HCT116 (cell line): ENCODE data around the gene TMEM178B. TPM values are rescaled to one million over a fixed set of nuclear protein-coding genes. Genes with fewer than 3 reads are reported as not detected.

Experiments used
- ATAC-seq: fragments of 200-7000 bp; cut with Tn5 transposase; 2 replicates; pipeline ENCODE4 v1.9.1; 2020; ENCODE audit warnings: mild to moderate bottlenecking, moderate library complexity
- BruUV-seq: library from RNA; stranded (reverse); fragments of 400-500 nt; replicated peaks from 2 replicates; lab custom pipeline; 2021; lab: Mats Ljungman, UMichigan
- CTCF ChIA-PET: fragments of 300-600 bp; sonication (Branson Sonifier 250); formaldehyde crosslinking; loops from one replicate; lab custom pipeline; 2021; ENCODE audit warnings: antibody characterized with exemption; lab: Charles Lee
- POLR2A ChIA-PET: fragments of 300-600, 350-600 bp; sonication (Branson Sonifier 250); formaldehyde crosslinking; loops from one replicate; lab custom pipeline; 2021; ENCODE audit warnings: antibody characterized with exemption; lab: Charles Lee
- RAD21 ChIA-PET, 2 experiments: fragments of 300-600 bp; sonication (Branson Sonifier 250); formaldehyde crosslinking; loops; one replicate each; lab custom pipeline; 2023; ENCODE audit warnings: low total read pairs in 2 of 2; ENCODE audit not compliant: uncharacterized antibody in 2 of 2, unreplicated experiment in 2 of 2, low non-redundant PET in 1 of 2; lab: Charles Lee
- DNase-seq: peaks from one replicate; pipeline ENCODE4 v3.0.0-alpha.2; 2010; ENCODE audit warnings: low read depth, low spot score
- H2AFZ ChIP-seq: fragments of 200-600 bp; shearing (Covaris generic), sonication (generic); 2 replicates; pipeline ENCODE4 v1.6.1; 2017; ENCODE audit warnings: low read depth, mixed run types, mixed read lengths, antibody characterized with exemption, low read length; ENCODE audit not compliant: poor library complexity, severe bottlenecking
- H3K27ac ChIP-seq: 2 replicates; pipeline ENCODE4 v1.5.1; 2012; ENCODE audit warnings: low read depth, low read length
- H3K27me3 ChIP-seq: fragments of 200-600 bp; sonication (generic); 2 replicates; pipeline ENCODE4 v1.6.1; 2016; ENCODE audit warnings: mixed run types, low read length, mixed read lengths; ENCODE audit not compliant: insufficient read depth
- H3K36me3 ChIP-seq, 2 experiments: fragments of 200-500 bp in 1 of 2; fragments of 200-600 bp in 1 of 2; sonication (Bioruptor generic) in 1 of 2; sonication (generic) in 1 of 2; 2 replicates each; pipeline versions ENCODE4 v1.5.1 to v1.6.1; 2014 to 2016; ENCODE audit warnings: low read length in 2 of 2, inconsistent platforms in 1 of 2, mixed read lengths in 1 of 2, mixed run types in 1 of 2; ENCODE audit not compliant: insufficient read depth in 2 of 2, control insufficient read depth in 1 of 2
- H3K4me1 ChIP-seq, 2 experiments: fragments of 200-600 bp in 1 of 2; sonication (generic) in 1 of 2; 2 replicates each; pipeline versions ENCODE4 v1.5.1 to v1.6.1; 2012 to 2017; ENCODE audit warnings: low read length in 2 of 2, inconsistent platforms in 1 of 2, mild to moderate bottlenecking in 1 of 2, mixed read lengths in 1 of 2, mixed run types in 1 of 2, moderate library complexity in 1 of 2; ENCODE audit not compliant: insufficient read depth in 2 of 2, control insufficient read depth in 1 of 2
- H3K4me2 ChIP-seq: fragments of 200-600 bp; sonication (generic); 2 replicates; pipeline ENCODE4 v1.6.1; 2017; ENCODE audit warnings: mixed run types, low read length, mixed read lengths
- H3K4me3 ChIP-seq, 2 experiments: fragments of 200-600 bp in 1 of 2; sonication (generic) in 1 of 2; replicated peaks in 1 of 2; 2 replicates each; pipeline ENCODE4 v1.5.1; 2011 to 2016; ENCODE audit warnings: low read length in 2 of 2, control low read depth in 1 of 2, low read depth in 1 of 2, mild to moderate bottlenecking in 1 of 2, mixed read lengths in 1 of 2, mixed run types in 1 of 2
- H3K79me2 ChIP-seq: fragments of 200-600 bp; sonication (generic); 2 replicates; pipeline ENCODE4 v1.6.1; 2017; ENCODE audit warnings: mild to moderate bottlenecking, mixed run types, low read length, moderate library complexity, mixed read lengths; ENCODE audit not compliant: insufficient read depth
- H3K9ac ChIP-seq: fragments of 200-600 bp; sonication (generic); 2 replicates; pipeline ENCODE4 v1.6.1; 2016; ENCODE audit warnings: low read length, mixed read lengths
- H3K9me2 ChIP-seq: fragments of 200-600 bp; sonication (generic), shearing (Covaris generic); 2 replicates; pipeline ENCODE4 v1.6.1; 2017; ENCODE audit warnings: mixed run types, mild to moderate bottlenecking, moderate library complexity; ENCODE audit not compliant: insufficient read depth
- H3K9me3 ChIP-seq, 2 experiments: fragments of 200-500 bp in 1 of 2; fragments of 200-600 bp in 1 of 2; sonication (Bioruptor generic) in 1 of 2; sonication (generic) in 1 of 2; 2 replicates each; pipeline ENCODE4 v1.6.1; 2014 to 2017; ENCODE audit warnings: low read length in 2 of 2, mixed read lengths in 2 of 2, inconsistent platforms in 1 of 2, low read depth in 1 of 2, mild to moderate bottlenecking in 1 of 2, mixed run types in 1 of 2, moderate library complexity in 1 of 2; ENCODE audit not compliant: control insufficient read depth in 1 of 2, insufficient read depth in 1 of 2
- H4K20me1 ChIP-seq: fragments of 200-600 bp; sonication (generic), shearing (Covaris generic); 2 replicates; pipeline ENCODE4 v1.6.1; 2017; ENCODE audit warnings: mixed run types, mild to moderate bottlenecking, moderate library complexity; ENCODE audit not compliant: insufficient read depth
- CBX3 ChIP-seq: IDR thresholded peaks from 2 replicates; pipeline ENCODE4 v1.6.1; 2012; ENCODE audit warnings: low read depth
- EGR1 ChIP-seq: IDR thresholded peaks from 2 replicates; pipeline ENCODE4 v1.6.1; 2012; ENCODE audit warnings: low read depth
- ELF1 ChIP-seq: IDR thresholded peaks from 2 replicates; pipeline ENCODE4 v1.6.1; 2012; ENCODE audit warnings: low read depth, borderline replicate concordance
- EZH2 ChIP-seq: fragments of 200-600 bp; sonication (generic); IDR thresholded peaks from 2 replicates; pipeline ENCODE4 v1.6.1; 2017; ENCODE audit warnings: antibody characterized with exemption, mixed run types
- FOSL1 ChIP-seq: IDR thresholded peaks from 2 replicates; pipeline ENCODE4 v1.6.1; 2012; ENCODE audit warnings: low read depth
- JUND ChIP-seq: IDR thresholded peaks from 2 replicates; pipeline ENCODE4 v1.6.1; 2012
- RAD21 ChIP-seq: IDR thresholded peaks from 2 replicates; pipeline ENCODE4 v1.6.1; 2012; ENCODE audit warnings: low read depth, mild to moderate bottlenecking
- SP1 ChIP-seq: IDR thresholded peaks from 2 replicates; pipeline ENCODE4 v1.6.1; 2012; ENCODE audit warnings: low read depth
- TCF7L2 ChIP-seq: IDR thresholded peaks from 2 replicates; pipeline ENCODE4 v1.7.0; 2011; ENCODE audit warnings: borderline replicate concordance, inconsistent platforms; ENCODE audit not compliant: insufficient read depth, insufficient read length; ENCODE audit errors: extremely low read depth
- YY1 ChIP-seq: IDR thresholded peaks from 2 replicates; pipeline ENCODE4 v1.6.1; 2011; ENCODE audit warnings: low read length, low read depth, moderate library complexity, mild to moderate bottlenecking; ENCODE audit not compliant: insufficient replicate concordance; ENCODE audit errors: extremely low read depth
- ZNF274 ChIP-seq: fragments of 200-500 bp; sonication (Bioruptor generic); IDR thresholded peaks from 2 replicates; pipeline ENCODE4 v1.6.1; 2014; ENCODE audit warnings: mild to moderate bottlenecking, low read depth, low read length, inconsistent platforms
- intact Hi-C: fragments of 100-400 bp; cut with micrococcal nuclease; formaldehyde crosslinking; loops from 2 replicates; pipeline ENCODE4 v1.10.0; 2022
- total RNA-seq: library from RNA; stranded (reverse); gene quantifications from one replicate; pipeline ENCODE4 v1.2.1, GENCODE V29; 2021; ENCODE audit not compliant: unreplicated experiment
- TF ChIP-seq, protein P1 (sequence below): IDR thresholded peaks from 2 replicates; pipeline ENCODE4 v1.6.1; 2012
- TF ChIP-seq, protein P2 (sequence below): IDR thresholded peaks from 2 replicates; pipeline ENCODE4 v1.6.1; 2012; ENCODE audit warnings: low read depth
- TF ChIP-seq, protein P3 (sequence below), 3 experiments: fragments of 200-600 bp in 1 of 3; sonication (generic) in 1 of 3; IDR thresholded peaks in 2 of 3; conservative IDR thresholded peaks in 1 of 3; 2 replicates each; pipeline ENCODE4 v1.5.1; 2012 to 2017; ENCODE audit warnings: low read depth in 2 of 3, low read length in 2 of 3, antibody characterized with exemption in 1 of 3, borderline replicate concordance in 1 of 3, control low read depth in 1 of 3, mild to moderate bottlenecking in 1 of 3, mixed read lengths in 1 of 3, mixed run types in 1 of 3, moderate library complexity in 1 of 3; ENCODE audit not compliant: insufficient read depth in 1 of 3

Gene TMEM178B
- total RNA-seq, 1 experiment from 2014 or later: 0.02 TPM

DNA sequence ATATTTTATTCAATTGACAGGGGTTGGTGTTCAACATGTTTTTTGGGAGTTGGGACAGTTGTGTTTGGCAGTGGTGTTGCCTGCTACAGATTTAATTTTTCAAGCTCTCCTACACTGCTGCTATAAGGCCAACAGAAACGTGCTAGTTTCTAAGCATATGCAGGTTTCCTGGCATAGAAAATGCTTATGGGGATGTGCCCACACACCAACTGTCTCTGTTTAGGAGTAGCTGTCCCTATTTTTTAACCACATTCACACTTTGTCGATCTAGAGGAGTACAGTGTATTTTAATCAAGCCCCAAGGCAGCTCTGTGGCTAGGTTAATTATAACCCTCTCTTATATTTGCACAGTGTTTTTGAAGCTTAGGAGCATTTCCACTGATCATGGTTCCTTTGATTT, 28.6 kb downstream of the TMEM178B start (continued):
- TF ChIP-seq ELF1 (no peak), JUND (no peak), YY1 (no peak), FOSL1 (no peak), ZNF274 (no peak)
- TF ChIP-seq, protein P1, sequence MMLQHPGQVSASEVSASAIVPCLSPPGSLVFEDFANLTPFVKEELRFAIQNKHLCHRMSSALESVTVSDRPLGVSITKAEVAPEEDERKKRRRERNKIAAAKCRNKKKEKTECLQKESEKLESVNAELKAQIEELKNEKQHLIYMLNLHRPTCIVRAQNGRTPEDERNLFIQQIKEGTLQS: no peak

DNA sequence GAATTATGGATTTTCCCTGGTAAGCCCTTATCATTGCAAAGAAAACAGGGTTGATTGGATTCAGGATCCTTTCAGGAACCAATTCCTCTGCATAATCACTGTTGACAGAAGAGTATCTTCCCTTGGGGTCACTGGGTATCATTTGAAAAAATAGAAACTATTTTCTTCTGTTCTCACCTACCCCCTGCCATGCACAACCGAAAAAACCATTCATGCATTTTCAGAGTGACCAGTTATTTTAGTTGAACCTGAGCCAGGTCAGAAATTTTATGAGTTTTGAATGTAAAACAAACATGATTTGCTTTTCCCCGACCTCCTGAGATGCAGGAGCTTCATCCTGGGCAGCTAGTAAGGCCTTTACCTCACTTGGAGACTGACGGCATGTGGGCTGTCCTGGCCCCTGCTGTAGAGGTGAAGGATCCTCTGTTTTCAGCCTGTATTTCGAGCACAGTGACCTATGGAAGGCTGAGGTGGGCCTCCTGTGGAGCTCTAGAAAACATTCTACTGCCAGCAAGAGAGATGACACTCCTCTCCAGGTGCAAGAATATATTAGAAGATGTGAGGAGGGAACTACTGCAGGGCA, 30.1 kb downstream of the TMEM178B start:
- ChIA-PET POLR2A (no interaction called here), CTCF (no interaction called here), RAD21 (no interaction called here)
- TF ChIP-seq EGR1 (no peak), CBX3 (no peak), ELF1 (no peak), TCF7L2 (no peak), RAD21 (no peak), EZH2 (no peak), SP1 (no peak)
- TF ChIP-seq, protein P2, sequence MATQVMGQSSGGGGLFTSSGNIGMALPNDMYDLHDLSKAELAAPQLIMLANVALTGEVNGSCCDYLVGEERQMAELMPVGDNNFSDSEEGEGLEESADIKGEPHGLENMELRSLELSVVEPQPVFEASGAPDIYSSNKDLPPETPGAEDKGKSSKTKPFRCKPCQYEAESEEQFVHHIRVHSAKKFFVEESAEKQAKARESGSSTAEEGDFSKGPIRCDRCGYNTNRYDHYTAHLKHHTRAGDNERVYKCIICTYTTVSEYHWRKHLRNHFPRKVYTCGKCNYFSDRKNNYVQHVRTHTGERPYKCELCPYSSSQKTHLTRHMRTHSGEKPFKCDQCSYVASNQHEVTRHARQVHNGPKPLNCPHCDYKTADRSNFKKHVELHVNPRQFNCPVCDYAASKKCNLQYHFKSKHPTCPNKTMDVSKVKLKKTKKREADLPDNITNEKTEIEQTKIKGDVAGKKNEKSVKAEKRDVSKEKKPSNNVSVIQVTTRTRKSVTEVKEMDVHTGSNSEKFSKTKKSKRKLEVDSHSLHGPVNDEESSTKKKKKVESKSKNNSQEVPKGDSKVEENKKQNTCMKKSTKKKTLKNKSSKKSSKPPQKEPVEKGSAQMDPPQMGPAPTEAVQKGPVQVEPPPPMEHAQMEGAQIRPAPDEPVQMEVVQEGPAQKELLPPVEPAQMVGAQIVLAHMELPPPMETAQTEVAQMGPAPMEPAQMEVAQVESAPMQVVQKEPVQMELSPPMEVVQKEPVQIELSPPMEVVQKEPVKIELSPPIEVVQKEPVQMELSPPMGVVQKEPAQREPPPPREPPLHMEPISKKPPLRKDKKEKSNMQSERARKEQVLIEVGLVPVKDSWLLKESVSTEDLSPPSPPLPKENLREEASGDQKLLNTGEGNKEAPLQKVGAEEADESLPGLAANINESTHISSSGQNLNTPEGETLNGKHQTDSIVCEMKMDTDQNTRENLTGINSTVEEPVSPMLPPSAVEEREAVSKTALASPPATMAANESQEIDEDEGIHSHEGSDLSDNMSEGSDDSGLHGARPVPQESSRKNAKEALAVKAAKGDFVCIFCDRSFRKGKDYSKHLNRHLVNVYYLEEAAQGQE: no peak
- TF ChIP-seq, protein P3, sequence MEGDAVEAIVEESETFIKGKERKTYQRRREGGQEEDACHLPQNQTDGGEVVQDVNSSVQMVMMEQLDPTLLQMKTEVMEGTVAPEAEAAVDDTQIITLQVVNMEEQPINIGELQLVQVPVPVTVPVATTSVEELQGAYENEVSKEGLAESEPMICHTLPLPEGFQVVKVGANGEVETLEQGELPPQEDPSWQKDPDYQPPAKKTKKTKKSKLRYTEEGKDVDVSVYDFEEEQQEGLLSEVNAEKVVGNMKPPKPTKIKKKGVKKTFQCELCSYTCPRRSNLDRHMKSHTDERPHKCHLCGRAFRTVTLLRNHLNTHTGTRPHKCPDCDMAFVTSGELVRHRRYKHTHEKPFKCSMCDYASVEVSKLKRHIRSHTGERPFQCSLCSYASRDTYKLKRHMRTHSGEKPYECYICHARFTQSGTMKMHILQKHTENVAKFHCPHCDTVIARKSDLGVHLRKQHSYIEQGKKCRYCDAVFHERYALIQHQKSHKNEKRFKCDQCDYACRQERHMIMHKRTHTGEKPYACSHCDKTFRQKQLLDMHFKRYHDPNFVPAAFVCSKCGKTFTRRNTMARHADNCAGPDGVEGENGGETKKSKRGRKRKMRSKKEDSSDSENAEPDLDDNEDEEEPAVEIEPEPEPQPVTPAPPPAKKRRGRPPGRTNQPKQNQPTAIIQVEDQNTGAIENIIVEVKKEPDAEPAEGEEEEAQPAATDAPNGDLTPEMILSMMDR (IDR thresholded peaks at IDR 0.05 in 2 of 3, conservative IDR thresholded peaks at IDR 0.05 in 1 of 3; ENCODE audit: borderline replicate concordance in 1 of 3, insufficient read depth in 1 of 3, low read depth in 2 of 3, low read length in 2 of 3): no peak
- Histone ChIP-seq H3K4me1 (no peaks in the 10 kb centered on the region), H3K9ac (no peak overlapping the region), H3K9me2 (no peaks in the 10 kb centered on the region), H3K4me2 (no peak overlapping the region), H3K9me3 (no peaks in the 10 kb centered on the region), H3K4me3 (no peak overlapping the region), H3K27ac (no peak overlapping the region), H3K79me2 (no peaks in the 10 kb centered on the region), H3K36me3 (no peaks in the 10 kb centered on the region), H3K27me3 (peaks cover 54% of the 10 kb centered on the region), H4K20me1 (no peaks in the 10 kb centered on the region), H2AFZ (no peak overlapping the region)
- ATAC-seq (no peak), DNase-seq (no peak)
- intact Hi-C loops: no loop called here
- BruUV-seq: no TSS peak
